SW480 (cell line): Measurements from ENCODE around the gene ANO4.

Experiments used
- DNase-seq: peaks from one replicate; pipeline ENCODE4 v3.0.0-alpha.2; 2016; ENCODE audit warnings: low spot score

Gene ANO4

GRCh38 chr12:100951756-100952155 is 157.2 kb downstream of the ANO4 start:
- no peak for DNase-seq

GRCh38 chr12:100953217-100953616 is 158.6 kb downstream of the ANO4 start:
- DNase-seq, result no peak

- no peak for DNase-seq
Observed at GRCh38 chr12:100953677-100954076, 159.1 kb downstream of the ANO4 start.

GRCh38 chr12:100954118-100954517 is 159.5 kb downstream of the ANO4 start:
- no peak for DNase-seq

GRCh38 chr12:100955139-100955538 is 160.6 kb downstream of the ANO4 start:
- peak; percentile 62 for DNase-seq

GRCh38 chr12:100956311-100956852 is 161.8 kb downstream of the ANO4 start:
- no peak for DNase-seq

GRCh38 chr12:100959481-100959880 is 164.9 kb downstream of the ANO4 start:
- no peak for DNase-seq

- no peak for DNase-seq
Observed at GRCh38 chr12:100962086-100962712, 167.6 kb downstream of the ANO4 start.

- DNase-seq, result no peak
Observed at GRCh38 chr12:100963381-100963780, 168.8 kb downstream of the ANO4 start.

- no peak for DNase-seq
Observed at GRCh38 chr12:100964028-100964427, 169.5 kb downstream of the ANO4 start.

- no peak for DNase-seq
Observed at GRCh38 chr12:100967189-100967588, 172.6 kb downstream of the ANO4 start.

- no peak for DNase-seq
Observed at GRCh38 chr12:100970894-100971293, 176.3 kb downstream of the ANO4 start.

- no peak for DNase-seq
Observed at GRCh38 chr12:100972121-100972520, 177.5 kb downstream of the ANO4 start.

- no peak for DNase-seq
Observed at GRCh38 chr12:100974341-100974740, 179.8 kb downstream of the ANO4 start.

- DNase-seq, result no peak
Observed at GRCh38 chr12:100974747-100975146, 180.2 kb downstream of the ANO4 start.

- no peak for DNase-seq
Observed at GRCh38 chr12:100976735-100977134, 182.2 kb downstream of the ANO4 start.

- DNase-seq, result no peak
Observed at GRCh38 chr12:100980856-100981255, 186.3 kb downstream of the ANO4 start.

GRCh38 chr12:100982511-100983183 is 188.1 kb downstream of the ANO4 start:
- peak; percentile 25 for DNase-seq

GRCh38 chr12:100984796-100985195 is 190.2 kb downstream of the ANO4 start:
- no peak for DNase-seq

GRCh38 chr12:100986595-100987547 is 192.3 kb downstream of the ANO4 start:
- DNase-seq, result peak; percentile 66

- peak; percentile 66 for DNase-seq
Observed at GRCh38 chr12:100987552-100988521, 193.3 kb downstream of the ANO4 start.
